ENCODE measurements around the gene IER2. TPM values are rescaled to one million over a fixed set of nuclear protein-coding genes. Genes with fewer than 3 reads are reported as not detected.
"Not testable (repeated sequence)": the region's sequence is repeated elsewhere in the genome, so short reads cannot be mapped to it uniquely, and the experiment has no call there.

Gene IER2
- total and polyA plus RNA-seq, 10 donors = 56.7 to 131 (median 89.5) TPM

- H3K9me3 ChIP-seq = no peaks in the 10 kb centered on the region
- no peaks in the 10 kb centered on the region for H3K36me3 ChIP-seq
- DNase-seq = peak; percentile 82
- TF ChIP-seq POLR2AphosphoS5 (IDR thresholded peaks at IDR 0.05) (peak in 1 of 3 donors; percentile 42), POLR2A (IDR thresholded peaks at IDR 0.05) (no peak)
- intact Hi-C loops (cut with DNase I; ENCODE audit: low total_unique reads) = no loop called here
- H3K4me3 ChIP-seq = no peak overlapping the region
- peaks cover 10 to 45% (median 25%) of the 10 kb centered on the region in 6 donors for H3K4me1 ChIP-seq
- peak overlapping the region in 7 of 8 donors; percentile 22 to 73 (median 61) for H3K27ac ChIP-seq
- no peaks in the 10 kb centered on the region for H3K27me3 ChIP-seq (replicated peaks in 1 of 7)
- 5 to 10% (median 9%) methylated on average over 16 of the region's 16 CpGs for WGBS, 5 donors
Measured at GRCh38 chr19:13181747-13182388, 31.7 kb downstream of the IER2 start.

GRCh38 chr19:13184926-13185325 is 34.7 kb downstream of the IER2 start:
- 83 to 96% (median 88%) methylated on average over 22 to 23 of the region's 23 CpGs for whole genome bisulfite sequencing, 5 donors
- not testable (repeated sequence) for H3K36me3 ChIP-seq

GRCh38 chr19:13185763-13186657 is 35.8 kb downstream of the IER2 start:
- H3K36me3 ChIP-seq; H3K27me3 ChIP-seq (replicated peaks in 1 of 7); H3K4me3 ChIP-seq; H3K9me3 ChIP-seq; H3K27ac ChIP-seq; intact Hi-C loops (cut with DNase I; ENCODE audit: low total_unique reads); DNase-seq: not testable (repeated sequence)
- WGBS, 5 donors = 88 to 93% (median 92%) methylated on average over 21 to 22 of the region's 22 CpGs
- H3K4me1 ChIP-seq = peaks cover 10 to 34% (median 14%) of the 10 kb centered on the region in 6 donors

More at GRCh38 chr19:13184926-13185325, 34.7 kb downstream of the IER2 start:
- H3K27me3 ChIP-seq (replicated peaks in 1 of 7); H3K4me3 ChIP-seq; DNase-seq; H3K9me3 ChIP-seq; intact Hi-C loops (cut with DNase I; ENCODE audit: low total_unique reads); H3K27ac ChIP-seq: not testable (repeated sequence)
- H3K4me1 ChIP-seq = peaks cover 10 to 44% (median 23%) of the 10 kb centered on the region in 6 donors

GRCh38 chr19:13186688-13187087 is 36.5 kb downstream of the IER2 start:
- intact Hi-C loops (cut with DNase I; ENCODE audit: low total_unique reads); H3K4me3 ChIP-seq; DNase-seq; H3K27me3 ChIP-seq (replicated peaks in 1 of 7); H3K9me3 ChIP-seq; H3K36me3 ChIP-seq; H3K27ac ChIP-seq: not testable (repeated sequence)
- H3K4me1 ChIP-seq = peaks cover 5 to 27% (median 8%) of the 10 kb centered on the region in 6 donors
- WGBS, 5 donors = 90 to 100% (median 92%) methylated on average over 12 to 38 of the region's 38 CpGs

GRCh38 chr19:13187419-13187818 is 37.2 kb downstream of the IER2 start:
- DNase-seq = no peak
- Histone ChIP-seq H3K27ac (no peak overlapping the region), H3K27me3 (replicated peaks in 1 of 7) (no peaks in the 10 kb centered on the region), H3K4me3 (no peak overlapping the region), H3K4me1 (peaks cover 0 to 20% (median 1%) of the 10 kb centered on the region in 6 donors), H3K36me3 (no peaks in the 10 kb centered on the region), H3K9me3 (no peaks in the 10 kb centered on the region)
- intact Hi-C loops (cut with DNase I; ENCODE audit: low total_unique reads) = no loop called here
- WGBS, 5 donors = 84 to 95% (median 90%) methylated on average over 4 of the region's 4 CpGs
- TF ChIP-seq CTCF (IDR thresholded peaks at IDR 0.05 in 8 of 11, conservative IDR thresholded peaks at IDR 0.05 in 3 of 11) = no peak

GRCh38 chr19:13189600-13189999 is 39.4 kb downstream of the IER2 start:
- WGBS, 5 donors = 76 to 87% (median 83%) methylated on average over 3 to 4 of the region's 4 CpGs
- Histone ChIP-seq H3K4me1 (peaks cover 4 to 31% (median 13%) of the 10 kb centered on the region in 6 donors), H3K9me3 (no peaks in the 10 kb centered on the region), H3K27me3 (replicated peaks in 1 of 7) (no peaks in the 10 kb centered on the region), H3K36me3 (no peaks in the 10 kb centered on the region), H3K27ac (no peak overlapping the region), H3K4me3 (no peak overlapping the region)
- DNase-seq = no peak
- TF ChIP-seq POLR2AphosphoS5 (IDR thresholded peaks at IDR 0.05) = no peak
- TF ChIP-seq POLR2A (IDR thresholded peaks at IDR 0.05) = no peak
- TF ChIP-seq CTCF (IDR thresholded peaks at IDR 0.05 in 8 of 11, conservative IDR thresholded peaks at IDR 0.05 in 3 of 11) = no peak
- intact Hi-C loops (cut with DNase I; ENCODE audit: low total_unique reads) = no loop called here

All from spleen (tissue), 11 donors.